ENCODE measurements around the gene FAM227B. TPM values are rescaled to one million over a fixed set of nuclear protein-coding genes. Genes with fewer than 3 reads are reported as not detected.
"Not testable (repeated sequence)": the region's sequence is repeated elsewhere in the genome, so short reads cannot be mapped to it uniquely, and the experiment has no call there.

FAM227B gene
- total RNA-seq, 2 donors from 2014 or later: 3.9 to 8.0 TPM

- no peak for DNase-seq (ENCODE audit: low spot score)
- intact Hi-C loops (cut with DNase I): loop anchor here (5.0 to 10.0 kb wide), 2 partner anchors 197 to 1421 kb away; partner anchors contain the start of gene FGF7 (in 1 of the 2)
Observed at GRCh38 chr15:49621401-49621811, 788 bp upstream of the FAM227B start.

GRCh38 chr15:49620199-49620598, 419 bp downstream of the FAM227B start:
- intact Hi-C loops (cut with DNase I): loop anchor here (5.0 to 10.0 kb wide), 2 partner anchors 195 to 1422 kb away; partner anchors contain the start of gene FGF7 (in 1 of the 2)
- no peak for DNase-seq (ENCODE audit: low spot score)

GRCh38 chr15:49619226-49619625, 1.4 kb downstream of the FAM227B start:
- intact Hi-C loops (cut with DNase I): no loop called here
- DNase-seq (ENCODE audit: low spot score): no peak

- DNase-seq (ENCODE audit: low spot score); intact Hi-C loops (cut with DNase I): not testable (repeated sequence)
Observed at GRCh38 chr15:49612240-49612639, 8.4 kb downstream of the FAM227B start.

- DNase-seq (ENCODE audit: low spot score): no peak
- intact Hi-C loops (cut with DNase I): no loop called here
Observed at GRCh38 chr15:49610157-49610918, 10.3 kb downstream of the FAM227B start.

- intact Hi-C loops (cut with DNase I): no loop called here
- no peak for DNase-seq (ENCODE audit: low spot score)
Observed at GRCh38 chr15:49606594-49606993, 14.0 kb downstream of the FAM227B start.

GRCh38 chr15:49605588-49605987, 15.0 kb downstream of the FAM227B start:
- peak; percentile 68 for DNase-seq (ENCODE audit: low spot score)
- intact Hi-C loops (cut with DNase I): no loop called here

GRCh38 chr15:49604625-49605409, 15.8 kb downstream of the FAM227B start:
- intact Hi-C loops (cut with DNase I): no loop called here
- no peak for DNase-seq (ENCODE audit: low spot score)

- DNase-seq (ENCODE audit: low spot score); intact Hi-C loops (cut with DNase I): not testable (repeated sequence)
Observed at GRCh38 chr15:49592829-49593316, 27.7 kb downstream of the FAM227B start.

- no peak for DNase-seq (ENCODE audit: low spot score)
- intact Hi-C loops (cut with DNase I): no loop called here
Observed at GRCh38 chr15:49589030-49589429, 31.6 kb downstream of the FAM227B start.

- no peak for DNase-seq (ENCODE audit: low spot score)
- intact Hi-C loops (cut with DNase I): no loop called here
Observed at GRCh38 chr15:49573421-49573820, 47.2 kb downstream of the FAM227B start.

GRCh38 chr15:49570672-49571071, 49.9 kb downstream of the FAM227B start:
- intact Hi-C loops (cut with DNase I): no loop called here
- no peak for DNase-seq (ENCODE audit: low spot score)

- no peak for DNase-seq (ENCODE audit: low spot score)
- intact Hi-C loops (cut with DNase I): no loop called here
Observed at GRCh38 chr15:49570174-49570573, 50.4 kb downstream of the FAM227B start.

- no peak for DNase-seq (ENCODE audit: low spot score)
- intact Hi-C loops (cut with DNase I): no loop called here
Observed at GRCh38 chr15:49560045-49560444, 60.6 kb downstream of the FAM227B start.

- DNase-seq (ENCODE audit: low spot score): no peak
- intact Hi-C loops (cut with DNase I): no loop called here
Observed at GRCh38 chr15:49558929-49559328, 61.7 kb downstream of the FAM227B start.

- intact Hi-C loops (cut with DNase I): no loop called here
- no peak for DNase-seq (ENCODE audit: low spot score)
Observed at GRCh38 chr15:49556437-49556836, 64.2 kb downstream of the FAM227B start.

- DNase-seq (ENCODE audit: low spot score); intact Hi-C loops (cut with DNase I): not testable (repeated sequence)
Observed at GRCh38 chr15:49550342-49550741, 70.3 kb downstream of the FAM227B start.

- DNase-seq (ENCODE audit: low spot score): no peak
- intact Hi-C loops (cut with DNase I): no loop called here
Observed at GRCh38 chr15:49538520-49538919, 82.1 kb downstream of the FAM227B start.

GRCh38 chr15:49530092-49530491, 90.5 kb downstream of the FAM227B start:
- intact Hi-C loops (cut with DNase I): no loop called here
- no peak for DNase-seq (ENCODE audit: low spot score)

- DNase-seq (ENCODE audit: low spot score): no peak
- intact Hi-C loops (cut with DNase I): no loop called here
Observed at GRCh38 chr15:49528289-49528688, 92.3 kb downstream of the FAM227B start.
